ENCODE results near the gene LHFPL3. TPM values are rescaled to one million over a fixed set of nuclear protein-coding genes. Genes with fewer than 3 reads are reported as not detected.
A peak's percentile ranks its signal among the peaks of the same experiment; 100 is the strongest.
"Not testable (repeated sequence)": the region's sequence is repeated elsewhere in the genome, so short reads cannot be mapped to it uniquely, and the experiment has no call there.

The LHFPL3 gene
- total RNA-seq, 4 donors from 2014 or later: not detected

GRCh38 chr7:104909096-104909495 is 580.7 kb downstream of the LHFPL3 start:
- H3K4me3 ChIP-seq: no peak overlapping the region
- TF ChIP-seq, protein P1, sequence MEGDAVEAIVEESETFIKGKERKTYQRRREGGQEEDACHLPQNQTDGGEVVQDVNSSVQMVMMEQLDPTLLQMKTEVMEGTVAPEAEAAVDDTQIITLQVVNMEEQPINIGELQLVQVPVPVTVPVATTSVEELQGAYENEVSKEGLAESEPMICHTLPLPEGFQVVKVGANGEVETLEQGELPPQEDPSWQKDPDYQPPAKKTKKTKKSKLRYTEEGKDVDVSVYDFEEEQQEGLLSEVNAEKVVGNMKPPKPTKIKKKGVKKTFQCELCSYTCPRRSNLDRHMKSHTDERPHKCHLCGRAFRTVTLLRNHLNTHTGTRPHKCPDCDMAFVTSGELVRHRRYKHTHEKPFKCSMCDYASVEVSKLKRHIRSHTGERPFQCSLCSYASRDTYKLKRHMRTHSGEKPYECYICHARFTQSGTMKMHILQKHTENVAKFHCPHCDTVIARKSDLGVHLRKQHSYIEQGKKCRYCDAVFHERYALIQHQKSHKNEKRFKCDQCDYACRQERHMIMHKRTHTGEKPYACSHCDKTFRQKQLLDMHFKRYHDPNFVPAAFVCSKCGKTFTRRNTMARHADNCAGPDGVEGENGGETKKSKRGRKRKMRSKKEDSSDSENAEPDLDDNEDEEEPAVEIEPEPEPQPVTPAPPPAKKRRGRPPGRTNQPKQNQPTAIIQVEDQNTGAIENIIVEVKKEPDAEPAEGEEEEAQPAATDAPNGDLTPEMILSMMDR (IDR thresholded peaks at IDR 0.05): no peak
- TF ChIP-seq POLR2A (IDR thresholded peaks at IDR 0.05): no peak
- no peaks in the 10 kb centered on the region for H3K9me3 ChIP-seq
- DNase-seq: no peak
- no peaks in the 10 kb centered on the region for H3K36me3 ChIP-seq
- H3K4me1 ChIP-seq: no peaks in the 10 kb centered on the region
- H3K27me3 ChIP-seq: no peaks in the 10 kb centered on the region
- H3K27ac ChIP-seq: no peak overlapping the region

DNA sequence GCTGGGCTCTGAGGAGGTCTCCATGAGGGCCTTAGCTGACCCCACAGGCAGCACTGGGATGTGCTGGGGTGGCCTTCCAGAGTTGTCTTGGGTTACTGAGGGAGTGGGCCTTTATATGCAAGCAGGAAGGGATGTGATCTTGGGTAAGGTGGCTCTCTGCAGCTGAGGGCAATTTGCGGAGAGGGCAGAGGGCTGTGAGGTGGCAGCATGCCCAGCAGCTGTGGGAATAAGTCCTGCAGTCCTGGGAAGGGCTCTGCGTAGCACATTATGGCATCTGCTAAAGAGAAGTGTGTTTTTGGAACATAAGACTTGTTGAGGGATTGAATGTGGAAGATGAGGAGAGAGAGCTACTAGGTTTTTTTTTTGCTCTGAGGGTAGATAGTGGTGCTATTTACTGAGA is 586.0 kb downstream of the LHFPL3 start:
- Histone ChIP-seq H3K27ac (no peak overlapping the region), H3K27me3 (no peaks in the 10 kb centered on the region), H3K4me3 (no peak overlapping the region), H3K9me3 (no peaks in the 10 kb centered on the region), H3K4me1 (no peaks in the 10 kb centered on the region), H3K36me3 (no peaks in the 10 kb centered on the region)
- no peak for DNase-seq
- TF ChIP-seq POLR2A (IDR thresholded peaks at IDR 0.05): no peak
- TF ChIP-seq, protein P1 (IDR thresholded peaks at IDR 0.05): no peak

GRCh38 chr7:104921596-104921995 is 593.2 kb downstream of the LHFPL3 start:
- H3K4me1 ChIP-seq: peaks cover 0 to 25% (median 0%) of the 10 kb centered on the region in 4 donors
- no peaks in the 10 kb centered on the region for H3K9me3 ChIP-seq
- no peaks in the 10 kb centered on the region for H3K27me3 ChIP-seq
- no peak for TF ChIP-seq POLR2A (IDR thresholded peaks at IDR 0.05)
- TF ChIP-seq, protein P1 (IDR thresholded peaks at IDR 0.05): no peak
- no peak for DNase-seq
- H3K27ac ChIP-seq: peak overlapping the region in 2 of 4 donors; percentile 65 to 82
- no peak overlapping the region for H3K4me3 ChIP-seq
- no peaks in the 10 kb centered on the region for H3K36me3 ChIP-seq

GRCh38 chr7:104922182-104923009 is 594.0 kb downstream of the LHFPL3 start:
- H3K4me3 ChIP-seq: peak overlapping the region in 1 of 4 donors; percentile 10
- peaks cover 0 to 32% (median 0%) of the 10 kb centered on the region in 4 donors for H3K4me1 ChIP-seq
- no peak for DNase-seq
- H3K27ac ChIP-seq: peak overlapping the region in 3 of 4 donors; percentile 15 to 82 (median 65)
- TF ChIP-seq POLR2A (IDR thresholded peaks at IDR 0.05): no peak
- TF ChIP-seq, protein P1 (IDR thresholded peaks at IDR 0.05): no peak
- no peaks in the 10 kb centered on the region for H3K27me3 ChIP-seq
- H3K36me3 ChIP-seq: no peaks in the 10 kb centered on the region
- H3K9me3 ChIP-seq: no peaks in the 10 kb centered on the region

- Histone ChIP-seq H3K4me3 (peak overlapping the region in 1 of 4 donors; percentile 10), H3K36me3 (no peaks in the 10 kb centered on the region), H3K27me3 (no peaks in the 10 kb centered on the region), H3K4me1 (peaks cover 0 to 32% (median 0%) of the 10 kb centered on the region in 4 donors), H3K9me3 (no peaks in the 10 kb centered on the region), H3K27ac (peak overlapping the region; percentile 23 to 82 (median 52))
- TF ChIP-seq, protein P1 (IDR thresholded peaks at IDR 0.05): peak; percentile 51 to 94 (median 85)
- no peak for TF ChIP-seq POLR2A (IDR thresholded peaks at IDR 0.05)
- DNase-seq: peak; percentile 73 to 94 (median 76)
These were observed 594.6 kb downstream of the LHFPL3 start for GRCh38 chr7:104923010-104923421.

- Histone ChIP-seq H3K27ac (peak overlapping the region in 3 of 4 donors; percentile 51 to 76 (median 54)), H3K4me3 (peak overlapping the region in 3 of 4 donors; percentile 12 to 33 (median 30)), H3K4me1 (peaks cover 0 to 36% (median 0%) of the 10 kb centered on the region in 4 donors)
These were observed 597.8 kb downstream of the LHFPL3 start for GRCh38 chr7:104926189-104926588.

More at GRCh38 chr7:104926189-104926588, 597.8 kb downstream of the LHFPL3 start:
- not testable (repeated sequence) for H3K36me3 ChIP-seq, DNase-seq, H3K9me3 ChIP-seq, H3K27me3 ChIP-seq

Data from Peyer's patch (tissue), 4 donors.